HepG2 (cell line): ENCODE data around the gene TLR1. TPM values are rescaled to one million over a fixed set of nuclear protein-coding genes. Genes with fewer than 3 reads are reported as not detected.

ENCODE experiments used
- ATAC-seq: fragments of 200-7000 bp; cut with Tn5 transposase; 3 replicates; pipeline ENCODE4 v1.9.1; 2020; ENCODE audit warnings: mild to moderate bottlenecking, moderate library complexity
- BruUV-seq: library from RNA; stranded (reverse); fragments of 400-500 nt; replicated peaks from 2 replicates; lab custom pipeline; 2021; lab: Mats Ljungman, UMichigan
- CTCF ChIA-PET: fragments of 300-600 bp; formaldehyde crosslinking; extraction: SDS; loops from one replicate; lab custom pipeline; 2021; ENCODE audit warnings: low total read pairs, inconsistent platforms, low intra/inter-chr PET ratio; lab: Yijun Ruan, JAX
- POLR2A ChIA-PET: fragments of 350-600 bp; sonication (Branson Sonifier 250); formaldehyde crosslinking; loops from one replicate; lab custom pipeline; 2020; ENCODE audit warnings: antibody characterized with exemption, inconsistent platforms; lab: Yijun Ruan, JAX
- DNase-seq: peaks from one replicate; pipeline ENCODE4 v3.0.0-alpha.2; 2015; ENCODE audit warnings: low spot score
- FAIRE-seq: peaks from 3 replicates; lab custom pipeline; 2011; peaks lifted over from hg19 to GRCh38; lab: Jason Lieb, UNC
- H2AFZ ChIP-seq: one replicate; pipeline ENCODE4 v1.6.1; 2011; ENCODE audit warnings: low read length, inconsistent platforms
- H3K27ac ChIP-seq: fragments of 300-600 bp; 3 replicates; pipeline ENCODE4 v1.8.0; 2011; ENCODE audit warnings: mixed run types, mild to moderate bottlenecking, mixed read lengths, low read length, inconsistent platforms; ENCODE audit not compliant: insufficient read depth; ENCODE audit errors: extremely low read length
- H3K27me3 ChIP-seq, 2 experiments: fragments of 200-600 bp in 1 of 2; 2 replicates in 1 of 2; 3 replicates in 1 of 2; pipeline versions ENCODE4 v1.6.0 to v1.8.0; 2011; ENCODE audit warnings: low read length in 2 of 2, mild to moderate bottlenecking in 2 of 2, moderate library complexity in 2 of 2, inconsistent platforms in 1 of 2; ENCODE audit not compliant: insufficient read depth in 2 of 2, control insufficient read depth in 1 of 2
- H3K36me3 ChIP-seq, 2 experiments: fragments of 200-600 bp in 1 of 2; replicated peaks in 1 of 2; 2 replicates in 1 of 2; 3 replicates in 1 of 2; pipeline versions ENCODE4 v1.5.1 to v1.8.0; 2011; ENCODE audit warnings: low read length in 2 of 2, inconsistent platforms in 1 of 2; ENCODE audit not compliant: insufficient read depth in 2 of 2, control insufficient read depth in 1 of 2
- H3K4me1 ChIP-seq: 2 replicates; pipeline ENCODE4 v1.5.1; 2012; ENCODE audit warnings: low read length, inconsistent platforms; ENCODE audit not compliant: insufficient read depth
- H3K4me2 ChIP-seq: 2 replicates; pipeline ENCODE4 v1.6.0; 2011; ENCODE audit warnings: low read depth, low read length, inconsistent platforms
- H3K4me3 ChIP-seq, 3 experiments: fragments of 200-600 bp in 1 of 3; sonication (generic), shearing (Covaris generic) in 1 of 3; replicated peaks in 1 of 3; 2 replicates each; pipeline ENCODE4 v1.5.1; 2011 to 2016; ENCODE audit warnings: low read length in 3 of 3, inconsistent platforms in 2 of 3, low read depth in 2 of 3, mild to moderate bottlenecking in 2 of 3, control low read depth in 1 of 3, mixed read lengths in 1 of 3; ENCODE audit not compliant: insufficient read depth in 1 of 3
- H3K79me2 ChIP-seq: one replicate; pipeline ENCODE4 v1.6.1; 2011; ENCODE audit warnings: low read length, inconsistent platforms; ENCODE audit not compliant: insufficient read depth
- H3K9ac ChIP-seq: 2 replicates; pipeline ENCODE4 v1.6.0; 2011; ENCODE audit warnings: mild to moderate bottlenecking, low read depth, low read length, inconsistent platforms; ENCODE audit not compliant: insufficient read depth
- H3K9me3 ChIP-seq: 2 replicates; pipeline ENCODE4 v1.5.1; 2012; ENCODE audit warnings: mild to moderate bottlenecking, low read length
- H4K20me1 ChIP-seq: 2 replicates; pipeline ENCODE4 v1.6.0; 2011; ENCODE audit warnings: inconsistent platforms, mild to moderate bottlenecking, low read length, moderate library complexity; ENCODE audit not compliant: insufficient read depth
- CEBPB ChIP-seq: IDR thresholded peaks from 2 replicates; pipeline ENCODE4 v1.6.1; 2011; ENCODE audit warnings: low read depth, low read length, improper control_type of control experiment, borderline replicate concordance
- GATAD2A ChIP-seq: IDR thresholded peaks from 2 replicates; pipeline ENCODE4 v1.6.1; 2016
- PAXIP1 ChIP-seq: sonication (generic); formaldehyde crosslinking; conservative IDR thresholded peaks from 2 replicates; pipeline ENCODE4 v1.4.0; 2020; ENCODE audit warnings: mild to moderate bottlenecking, missing genetic modification reagents, moderate library complexity
- PLRG1 ChIP-seq: fragments of 450-650 bp; conservative IDR thresholded peaks from 2 replicates; pipeline ENCODE4 v1.6.1; 2016
- SP5 ChIP-seq: IDR thresholded peaks from 2 replicates; pipeline ENCODE4 v1.6.1; 2016; ENCODE audit warnings: low read depth, borderline replicate concordance
- SRSF4 ChIP-seq: fragments of 200-400 bp; formaldehyde crosslinking; IDR thresholded peaks from one replicate; pipeline ENCODE4 v1.6.1; 2018; ENCODE audit warnings: mild to moderate bottlenecking, low read depth, low read length, moderate library complexity; ENCODE audit not compliant: poor library complexity, severe bottlenecking
- ZBTB43 ChIP-seq: sonication (generic); formaldehyde crosslinking; conservative IDR thresholded peaks from 2 replicates; pipeline ENCODE4 v1.4.0; 2020; ENCODE audit warnings: missing genetic modification reagents
- ZNF354B ChIP-seq: sonication (generic); formaldehyde crosslinking; IDR thresholded peaks from 2 replicates; pipeline ENCODE4 v1.8.0; 2022; ENCODE audit warnings: mild to moderate bottlenecking, missing genetic modification reagents
- ZNF563 ChIP-seq: sonication (generic); formaldehyde crosslinking; IDR thresholded peaks from 2 replicates; pipeline ENCODE4 v1.8.0; 2022; ENCODE audit warnings: mild to moderate bottlenecking, moderate library complexity, missing genetic modification reagents
- ZNF703 ChIP-seq: sonication (generic); formaldehyde crosslinking; IDR thresholded peaks from 2 replicates; pipeline ENCODE4 v1.5.1; 2020; ENCODE audit warnings: missing genetic modification reagents, mild to moderate bottlenecking, moderate library complexity, borderline replicate concordance
- WGBS: methylation state at CpG from one replicate; pipeline ENCODE4 v1.1.6; 2017; ENCODE audit warnings: low lambda C conversion rate; 5-methylcytosine and 5-hydroxymethylcytosine counted together
- in situ Hi-C: cut with HindIII; loops from 2 replicates; pipeline ENCODE4 v1.10.0; 2017; ENCODE audit warnings: low pct_unique_long_range_greater_than_20kb; ENCODE audit not compliant: extremely low pct_ligation_motif_present
- intact Hi-C: fragments of 100-400 bp; cut with micrococcal nuclease; formaldehyde crosslinking; loops from one replicate; pipeline ENCODE4 v1.10.0; 2022; ENCODE audit not compliant: unreplicated experiment
- polyA plus RNA-seq, 8 experiments: library from polyadenylated mRNA; depleted of rRNA in 3 of 8; stranded (reverse) in 7 of 8; unstranded in 1 of 8; fragments of >200 nt; fragmentation: Illumina TruSeq in 4 of 8; extraction: Trizol in 4 of 8; gene quantifications; 2 replicates each; pipeline versions ENCODE4 v1.2.1 to v1.2.3, GENCODE V29; 2011 to 2016; ENCODE audit warnings: low read depth in 4 of 8, missing spikeins in 1 of 8, mixed read lengths in 1 of 8; ENCODE audit not compliant: insufficient read depth in 1 of 8
- total RNA-seq, 5 experiments: library from RNA; depleted of rRNA; stranded (reverse); fragments of >200 nt; fragmentation: Illumina TruSeq; extraction: Trizol; gene quantifications; 2 replicates each; pipeline ENCODE4 v1.2.3, GENCODE V29; 2016; ENCODE audit warnings: low read depth in 1 of 5

Gene TLR1
- total and polyA plus RNA-seq, 2 of the 13 experiments (the other 11 are each of a cell fraction or from before 2014, with no cell fraction given) = 0.08 to 0.11 TPM

- Histone ChIP-seq H2AFZ (no peak overlapping the region), H3K79me2 (no peaks in the 10 kb centered on the region), H3K4me1 (no peaks in the 10 kb centered on the region), H3K9ac (no peak overlapping the region), H3K4me2 (no peak overlapping the region), H3K27ac (no peak overlapping the region), H3K36me3 (no peaks in the 10 kb centered on the region), H3K4me3 (no peak overlapping the region), H3K27me3 (peaks cover 0 to 12% of the 10 kb centered on the region in 2 experiments; a peak in 2 of 5 replicates), H3K9me3 (no peaks in the 10 kb centered on the region), H4K20me1 (no peaks in the 10 kb centered on the region)
- BruUV-seq = no TSS peak
- TF ChIP-seq ZNF563 (CRISPR knock-in tag) = no peak
- TF ChIP-seq SP5 (CRISPR knock-in tag) = no peak
- TF ChIP-seq ZNF354B (CRISPR knock-in tag) = no peak
- no peak for TF ChIP-seq PLRG1
- TF ChIP-seq ZBTB43 = no peak
- TF ChIP-seq SRSF4 = no peak
- no peak for TF ChIP-seq CEBPB
- TF ChIP-seq ZNF703 (CRISPR knock-in tag) = no peak
- no peak for TF ChIP-seq PAXIP1 (CRISPR knock-in tag)
- no peak for TF ChIP-seq GATAD2A (CRISPR knock-in tag)
- in situ Hi-C loops (loop anchor here (25.0 kb wide), 1 partner anchor 375 kb away; no protein-coding TSS in a partner anchor), intact Hi-C loops (no loop called here)
- 64% methylated on average over 13 of the region's 14 CpGs for WGBS
- no peak for DNase-seq
- CTCF ChIA-PET = no interaction called here
- POLR2A ChIA-PET = no interaction called here
- FAIRE-seq = no peak
- ATAC-seq = no peak
These were observed 42.0 kb downstream of the TLR1 start for GRCh38 chr4:38762560-38762959.
